A673 (cell line): ENCODE results near the gene PTPRR. TPM values are rescaled to one million over a fixed set of nuclear protein-coding genes. Genes with fewer than 3 reads are reported as not detected.

Experiments used
- BruUV-seq: library from RNA; stranded (reverse); fragments of 400-500 nt; replicated peaks from 2 replicates; lab custom pipeline; 2021; lab: Mats Ljungman, UMichigan
- CTCF ChIA-PET: fragments of 300-600 bp; sonication (Branson Sonifier 250); formaldehyde crosslinking; loops from one replicate; lab custom pipeline; 2022; ENCODE audit warnings: antibody characterized with exemption; lab: Charles Lee
- POLR2A ChIA-PET: fragments of 300-600 bp; sonication (Branson Sonifier 250); formaldehyde crosslinking; loops from one replicate; lab custom pipeline; 2022; ENCODE audit warnings: antibody characterized with exemption; ENCODE audit not compliant: low non-redundant PET; lab: Charles Lee
- DNase-seq: peaks from one replicate; pipeline ENCODE4 v3.0.0-alpha.2; 2015; ENCODE audit warnings: low spot score
- H3K27ac ChIP-seq: fragments of 200-600 bp; sonication (generic); 2 replicates; pipeline ENCODE4 v1.5.1; 2016; ENCODE audit warnings: mixed run types, low read depth, mild to moderate bottlenecking, mixed read lengths, antibody characterized with exemption, low read length; ENCODE audit not compliant: poor library complexity, severe bottlenecking
- H3K27me3 ChIP-seq: fragments of 200-600 bp; sonication (generic); replicated peaks from 2 replicates; pipeline ENCODE4 v1.6.1; 2017; ENCODE audit warnings: mixed run types, low read depth, mild to moderate bottlenecking, mixed read lengths, antibody characterized with exemption, low read length; ENCODE audit not compliant: insufficient read depth, poor library complexity
- H3K36me3 ChIP-seq: fragments of 200-600 bp; sonication (generic); 2 replicates; pipeline ENCODE4 v1.6.1; 2016; ENCODE audit warnings: mixed run types, mild to moderate bottlenecking, mixed read lengths, antibody characterized with exemption, low read length; ENCODE audit not compliant: insufficient read depth, poor library complexity, severe bottlenecking
- H3K4me1 ChIP-seq: fragments of 200-600 bp; sonication (generic); 2 replicates; pipeline ENCODE4 v1.6.1; 2017; ENCODE audit warnings: mixed run types, mild to moderate bottlenecking, mixed read lengths, antibody characterized with exemption, low read length; ENCODE audit not compliant: insufficient read depth, poor library complexity, severe bottlenecking
- H3K4me3 ChIP-seq: fragments of 200-600 bp; sonication (generic); 2 replicates; pipeline ENCODE4 v1.5.1; 2016; ENCODE audit warnings: low read depth, mixed run types, mild to moderate bottlenecking, mixed read lengths, low read length; ENCODE audit not compliant: poor library complexity, severe bottlenecking
- H3K9me3 ChIP-seq: fragments of 200-600 bp; sonication (generic); 2 replicates; pipeline ENCODE4 v1.6.1; 2016; ENCODE audit warnings: mixed run types, low read depth, mild to moderate bottlenecking, mixed read lengths, antibody characterized with exemption, low read length; ENCODE audit not compliant: poor library complexity, severe bottlenecking
- CTCF ChIP-seq: fragments of 300-800, 200-600 bp; sonication (generic); conservative IDR thresholded peaks from 2 replicates; pipeline ENCODE4 v1.5.1; 2017; ENCODE audit warnings: low read depth, mild to moderate bottlenecking, antibody characterized with exemption, low read length, moderate library complexity, mixed read lengths
- EZH2 ChIP-seq: fragments of 200-600 bp; sonication (generic); IDR thresholded peaks from 2 replicates; pipeline ENCODE4 v1.6.1; 2017; ENCODE audit warnings: borderline replicate concordance, low read depth, mild to moderate bottlenecking, mixed read lengths, antibody characterized with exemption, low read length; ENCODE audit not compliant: poor library complexity, severe bottlenecking
- intact Hi-C: fragments of 100-400 bp; cut with micrococcal nuclease; formaldehyde crosslinking; loops from one replicate; pipeline ENCODE4 v1.10.0; 2022; ENCODE audit not compliant: unreplicated experiment
- total RNA-seq: library from RNA; stranded (reverse); gene quantifications from 2 replicates; pipeline ENCODE4 v1.2.3, GENCODE V29; 2021

Gene PTPRR
- total RNA-seq, 1 experiment from 2014 or later = not detected

DNA sequence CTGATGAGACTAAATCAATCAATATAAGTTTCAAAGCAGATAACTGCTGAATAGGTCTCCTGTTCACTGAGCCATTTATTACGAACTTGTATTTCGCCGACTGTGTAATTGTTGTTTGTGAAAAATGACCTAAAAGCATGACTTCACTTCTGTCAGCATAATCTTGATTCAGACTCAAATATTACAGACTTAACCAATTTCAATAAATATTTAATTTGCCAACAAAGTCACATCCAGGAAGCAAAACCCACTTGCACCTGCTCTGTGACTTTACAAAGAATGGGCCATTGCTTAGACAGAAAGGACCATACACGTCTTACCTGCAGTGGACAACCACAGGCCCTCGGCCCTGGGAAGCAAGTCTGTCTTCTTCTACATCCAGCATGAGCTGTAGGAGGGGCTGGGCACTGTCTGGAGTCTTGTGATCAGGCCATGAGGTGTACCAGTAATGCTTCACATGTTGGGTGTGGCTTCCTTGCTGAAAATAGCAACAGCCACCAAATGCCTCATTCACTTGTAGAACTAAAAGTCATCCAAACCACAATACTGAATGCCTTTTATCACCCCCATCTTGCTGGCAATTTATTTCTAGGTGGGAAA, 259.8 kb downstream of the PTPRR start:
- no peaks in the 10 kb centered on the region for H3K4me1 ChIP-seq
- H3K36me3 ChIP-seq = no peaks in the 10 kb centered on the region
- H3K4me3 ChIP-seq = no peak overlapping the region
- BruUV-seq = no TSS peak
- CTCF ChIA-PET = no interaction called here
- no peak for TF ChIP-seq EZH2
- no peak for TF ChIP-seq CTCF
- POLR2A ChIA-PET = no interaction called here
- H3K27me3 ChIP-seq = no peaks in the 10 kb centered on the region
- no peaks in the 10 kb centered on the region for H3K9me3 ChIP-seq
- H3K27ac ChIP-seq = no peak overlapping the region
- intact Hi-C loops = no loop called here
- DNase-seq = no peak

- no TSS peak for BruUV-seq
- CTCF ChIA-PET = no interaction called here
- TF ChIP-seq EZH2 (no peak), CTCF (no peak)
Measured at GRCh38 chr12:70660002-70660604, 260.4 kb downstream of the PTPRR start.

DNA sequence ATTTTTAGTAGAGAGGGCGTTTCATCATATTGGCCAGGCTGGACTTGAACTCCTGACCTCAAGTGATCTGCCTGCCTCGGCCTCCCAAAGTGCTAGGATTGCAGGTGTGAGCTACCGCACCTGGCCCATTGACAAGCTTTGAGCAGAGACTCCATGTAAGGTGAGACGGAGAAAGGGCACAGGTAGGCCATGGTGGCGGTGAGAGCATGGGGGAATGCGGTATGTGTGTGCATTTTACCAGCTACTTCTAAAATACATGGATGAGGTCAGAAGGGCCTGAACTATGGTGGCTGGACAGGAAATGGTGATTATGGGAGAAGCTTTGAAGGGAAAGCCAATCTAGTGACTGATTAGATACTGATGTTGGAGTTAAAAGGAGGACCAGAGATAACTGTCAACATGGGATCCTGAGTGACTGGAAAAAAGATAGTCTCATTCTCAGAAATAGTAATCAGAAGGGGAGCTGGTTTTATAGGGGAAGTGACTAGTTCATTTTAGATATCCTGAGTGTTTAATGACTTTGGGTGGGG, 261.4 kb downstream of the PTPRR start:
- no peak overlapping the region for H3K4me3 ChIP-seq
- POLR2A ChIA-PET = no interaction called here
- no peaks in the 10 kb centered on the region for H3K9me3 ChIP-seq
- TF ChIP-seq EZH2 = no peak
- TF ChIP-seq CTCF = no peak
- no peaks in the 10 kb centered on the region for H3K4me1 ChIP-seq
- no peak for DNase-seq
- no peaks in the 10 kb centered on the region for H3K27me3 ChIP-seq
- intact Hi-C loops = no loop called here
- CTCF ChIA-PET = no interaction called here
- no peak overlapping the region for H3K27ac ChIP-seq
- no TSS peak for BruUV-seq
- no peaks in the 10 kb centered on the region for H3K36me3 ChIP-seq

More at GRCh38 chr12:70660002-70660604, 260.4 kb downstream of the PTPRR start:
- Histone ChIP-seq H3K27ac (no peak overlapping the region), H3K9me3 (no peaks in the 10 kb centered on the region), H3K4me1 (no peaks in the 10 kb centered on the region), H3K36me3 (no peaks in the 10 kb centered on the region), H3K27me3 (no peaks in the 10 kb centered on the region), H3K4me3 (no peak overlapping the region)
- intact Hi-C loops = no loop called here
- DNase-seq = no peak
- POLR2A ChIA-PET = no interaction called here
